ENCODE results near the gene CCDC9B. TPM values are rescaled to one million over a fixed set of nuclear protein-coding genes. Genes with fewer than 3 reads are reported as not detected.

CCDC9B gene
- total RNA-seq, 1 donor: 23.9 TPM

GRCh38 chr15:40322531-40323238, 18.1 kb downstream of the CCDC9B start:
- peak; percentile 84 for DNase-seq (ENCODE audit: insufficient read length, low spot score, missing footprints)
- H3K36me3 ChIP-seq (ENCODE audit: insufficient read depth, low read length): peaks cover 16% of the 10 kb centered on the region
- no peak for TF ChIP-seq CTCF (IDR thresholded peaks at IDR 0.05; ENCODE audit: extremely low read depth, low read depth, low read length)
- H3K27me3 ChIP-seq (ENCODE audit: insufficient read depth, low read length): no peaks in the 10 kb centered on the region
- no peaks in the 10 kb centered on the region for H3K9me3 ChIP-seq (ENCODE audit: low read depth, low read length)
- H3K27ac ChIP-seq (ENCODE audit: low read depth, low read length): no peak overlapping the region
- peak overlapping the region; percentile 68 for H2AFZ ChIP-seq (ENCODE audit: low read length)
- peak overlapping the region; percentile 71 for H3K4me2 ChIP-seq (ENCODE audit: insufficient read depth, low read length)
- peaks cover 8% of the 10 kb centered on the region for H4K20me1 ChIP-seq (ENCODE audit: insufficient read depth, low read length)
- peaks cover 34% of the 10 kb centered on the region for H3K79me2 ChIP-seq (ENCODE audit: insufficient read depth, low read length)
- peaks cover 37% of the 10 kb centered on the region for H3K4me1 ChIP-seq (ENCODE audit: insufficient read depth, low read length)
- H3K4me3 ChIP-seq (ENCODE audit: insufficient read depth, low read length): peak overlapping the region; percentile 82

- Histone ChIP-seq H3K9me3 (ENCODE audit: low read depth, low read length) (no peaks in the 10 kb centered on the region), H3K27me3 (ENCODE audit: insufficient read depth, low read length) (no peaks in the 10 kb centered on the region), H3K79me2 (ENCODE audit: insufficient read depth, low read length) (peaks cover 17% of the 10 kb centered on the region), H3K4me1 (ENCODE audit: insufficient read depth, low read length) (peaks cover 20% of the 10 kb centered on the region), H4K20me1 (ENCODE audit: insufficient read depth, low read length) (peaks cover 8% of the 10 kb centered on the region), H3K36me3 (ENCODE audit: insufficient read depth, low read length) (no peaks in the 10 kb centered on the region), H3K4me2 (ENCODE audit: insufficient read depth, low read length) (no peak overlapping the region), H3K4me3 (ENCODE audit: insufficient read depth, low read length) (no peak overlapping the region), H3K27ac (ENCODE audit: low read depth, low read length) (no peak overlapping the region), H2AFZ (ENCODE audit: low read length) (no peak overlapping the region)
- peak; percentile 95 for DNase-seq (ENCODE audit: insufficient read length, low spot score, missing footprints)
- TF ChIP-seq CTCF (IDR thresholded peaks at IDR 0.05; ENCODE audit: extremely low read depth, low read depth, low read length): peak; percentile 91
Observed at GRCh38 chr15:40320931-40321371, 19.8 kb downstream of the CCDC9B start.

DNA sequence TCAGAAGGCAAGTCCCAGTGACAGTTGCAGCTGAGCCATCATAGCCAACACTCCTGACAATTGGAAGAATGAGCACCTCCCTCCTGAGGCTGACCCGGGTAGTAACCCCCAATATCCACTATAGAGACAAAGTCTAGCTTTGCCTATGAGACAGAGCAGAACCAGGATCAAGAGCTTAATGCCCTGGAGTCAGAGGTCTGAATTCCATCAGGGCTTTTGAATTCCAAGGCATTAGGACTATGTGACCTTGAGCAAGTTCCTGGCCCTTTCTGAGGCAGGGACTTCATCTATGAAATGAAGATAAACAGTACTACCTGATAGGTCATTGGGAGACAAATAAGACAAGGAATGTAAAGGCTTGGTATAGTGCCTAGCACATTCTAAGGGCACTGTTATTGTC, 20.3 kb downstream of the CCDC9B start:
- Histone ChIP-seq H3K79me2 (ENCODE audit: insufficient read depth, low read length) (peaks cover 12% of the 10 kb centered on the region), H3K4me1 (ENCODE audit: insufficient read depth, low read length) (peaks cover 14% of the 10 kb centered on the region), H3K36me3 (ENCODE audit: insufficient read depth, low read length) (no peaks in the 10 kb centered on the region), H2AFZ (ENCODE audit: low read length) (no peak overlapping the region), H3K4me2 (ENCODE audit: insufficient read depth, low read length) (no peak overlapping the region), H3K27me3 (ENCODE audit: insufficient read depth, low read length) (no peaks in the 10 kb centered on the region), H3K27ac (ENCODE audit: low read depth, low read length) (no peak overlapping the region), H3K9me3 (ENCODE audit: low read depth, low read length) (no peaks in the 10 kb centered on the region), H3K4me3 (ENCODE audit: insufficient read depth, low read length) (no peak overlapping the region), H4K20me1 (ENCODE audit: insufficient read depth, low read length) (peaks cover 6% of the 10 kb centered on the region)
- no peak for DNase-seq (ENCODE audit: insufficient read length, low spot score, missing footprints)
- TF ChIP-seq CTCF (IDR thresholded peaks at IDR 0.05; ENCODE audit: extremely low read depth, low read depth, low read length): no peak

DNA sequence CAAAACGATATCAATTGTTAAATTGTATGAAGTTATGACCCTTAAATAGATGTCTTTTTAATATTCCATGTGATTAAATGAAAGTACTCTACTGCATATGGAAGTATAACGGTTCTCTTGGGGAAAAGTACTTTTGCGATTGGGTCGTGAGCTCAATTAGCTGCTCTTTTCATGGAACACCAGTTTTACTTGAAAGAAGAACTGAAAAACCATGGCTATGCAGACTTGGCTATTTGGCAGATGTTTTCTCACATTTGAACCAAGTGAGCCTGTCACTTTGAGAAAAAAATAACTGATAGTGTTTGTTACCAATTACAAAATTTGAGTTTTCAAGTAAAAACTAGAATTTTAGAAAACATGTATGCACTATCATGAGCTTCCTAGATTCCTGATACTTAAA, 23.2 kb downstream of the CCDC9B start:
- no peaks in the 10 kb centered on the region for H3K36me3 ChIP-seq (ENCODE audit: insufficient read depth, low read length)
- H3K4me1 ChIP-seq (ENCODE audit: insufficient read depth, low read length): peaks cover 19% of the 10 kb centered on the region
- no peaks in the 10 kb centered on the region for H3K79me2 ChIP-seq (ENCODE audit: insufficient read depth, low read length)
- H4K20me1 ChIP-seq (ENCODE audit: insufficient read depth, low read length): no peaks in the 10 kb centered on the region
- H3K27me3 ChIP-seq (ENCODE audit: insufficient read depth, low read length): no peaks in the 10 kb centered on the region
- TF ChIP-seq CTCF (IDR thresholded peaks at IDR 0.05; ENCODE audit: extremely low read depth, low read depth, low read length): no peak
- no peak overlapping the region for H3K27ac ChIP-seq (ENCODE audit: low read depth, low read length)
- no peak for DNase-seq (ENCODE audit: insufficient read length, low spot score, missing footprints)
- H3K4me3 ChIP-seq (ENCODE audit: insufficient read depth, low read length): no peak overlapping the region
- no peaks in the 10 kb centered on the region for H3K9me3 ChIP-seq (ENCODE audit: low read depth, low read length)
- H3K4me2 ChIP-seq (ENCODE audit: insufficient read depth, low read length): no peak overlapping the region
- H2AFZ ChIP-seq (ENCODE audit: low read length): no peak overlapping the region

All from osteoblast (primary cell).